CD4-positive, alpha-beta T cell treated with Interleukin-4 for 4 hours (primary cell): Measurements from ENCODE around the gene GJD3.

ENCODE experiments used
- DNase-seq: peaks from one replicate; pipeline ENCODE4 v3.0.0-alpha.2; 2020

The GJD3 gene

DNA sequence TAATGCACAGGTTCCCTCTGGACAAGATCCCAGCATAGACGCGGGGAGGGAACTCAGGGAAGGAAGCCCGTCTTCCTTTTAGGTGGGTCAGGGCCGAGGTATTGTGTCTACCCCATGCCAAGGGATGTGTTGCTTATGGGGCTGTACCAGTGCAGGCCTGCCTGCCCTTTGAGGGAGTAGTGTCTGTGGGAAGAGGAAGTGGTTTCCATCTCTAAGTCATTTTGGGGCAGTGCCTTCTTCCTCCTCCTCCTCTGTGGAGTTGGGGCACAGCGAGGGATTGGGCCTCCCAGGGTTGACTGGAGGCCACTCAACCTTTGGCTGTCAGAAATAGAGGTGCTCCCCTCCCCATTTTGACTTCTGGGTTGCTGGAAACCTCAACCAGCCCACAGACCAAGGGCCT lies 26.5 kb downstream of the GJD3 start:
- no peak for DNase-seq

DNA sequence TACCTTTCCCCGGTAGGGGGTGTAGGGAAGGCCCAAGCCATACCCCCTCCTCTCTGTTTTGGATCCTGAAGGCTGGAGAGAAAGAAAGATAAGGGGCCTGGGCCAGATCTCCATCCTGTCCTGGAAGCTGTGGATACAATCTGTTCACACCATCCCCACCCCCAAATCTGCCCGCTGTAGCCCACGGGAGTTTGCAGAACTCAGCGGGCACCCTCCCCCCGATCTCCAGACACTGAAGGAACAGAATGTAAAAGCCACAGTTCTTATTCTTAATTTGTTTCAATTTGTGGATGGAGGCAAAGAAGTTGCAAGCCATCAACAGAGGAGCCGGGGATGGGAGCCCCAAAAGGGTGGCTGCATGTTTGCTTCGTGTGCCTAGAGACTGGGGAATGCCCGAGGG lies 27.2 kb downstream of the GJD3 start:
- DNase-seq = no peak

DNA sequence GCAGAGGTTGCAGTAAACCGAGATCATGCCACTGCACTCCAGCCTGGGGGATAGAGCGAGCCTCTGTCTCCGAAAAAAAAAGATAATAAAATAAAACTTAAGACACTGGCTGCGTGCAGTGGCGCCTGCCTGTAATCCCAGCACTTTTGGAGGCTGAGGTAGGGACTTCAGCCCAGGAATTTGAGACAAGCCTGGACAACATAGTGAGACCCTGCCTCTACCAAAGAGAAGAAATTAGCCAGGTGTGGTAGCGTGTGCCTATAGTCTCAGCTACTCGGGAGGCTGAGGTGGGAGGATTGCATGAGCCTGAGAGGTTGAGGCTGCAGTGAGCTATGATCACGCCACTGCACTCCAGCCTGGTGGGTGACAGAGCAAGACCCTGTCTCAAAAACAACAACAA lies 28.9 kb downstream of the GJD3 start:
- no peak for DNase-seq

DNA sequence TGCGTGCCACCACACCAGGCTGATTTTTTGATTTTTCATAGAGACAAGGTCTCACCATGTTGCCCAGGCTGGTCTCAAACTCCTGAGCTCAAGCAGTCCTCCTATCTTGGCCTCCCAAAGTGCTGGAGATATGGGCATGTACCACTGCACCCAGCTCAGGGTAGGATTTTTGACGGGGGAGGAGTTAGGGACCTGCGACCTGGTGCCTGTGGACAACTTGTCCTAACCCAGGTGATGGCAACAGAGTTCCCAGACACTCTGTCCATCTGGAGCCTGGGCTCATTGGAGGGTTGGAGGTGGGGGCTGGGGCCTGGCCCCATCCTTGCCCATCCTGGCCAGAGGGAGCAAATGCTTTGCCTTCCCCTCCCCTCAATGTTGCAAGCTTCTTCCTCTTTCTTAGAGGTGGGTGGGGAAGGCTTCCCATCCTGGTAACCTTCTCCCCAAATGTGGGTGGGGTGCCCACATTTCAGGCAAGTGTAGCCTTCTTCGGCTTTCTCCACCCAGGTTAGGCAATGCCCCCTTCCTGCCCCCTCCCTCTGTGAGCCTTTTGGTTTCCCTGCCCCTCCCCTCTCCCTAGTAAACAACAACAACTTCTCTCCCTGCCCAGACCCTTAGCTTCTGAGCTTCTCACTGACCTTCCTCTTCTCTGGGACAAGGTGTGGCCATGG lies 30.6 kb downstream of the GJD3 start:
- no peak for DNase-seq

DNA sequence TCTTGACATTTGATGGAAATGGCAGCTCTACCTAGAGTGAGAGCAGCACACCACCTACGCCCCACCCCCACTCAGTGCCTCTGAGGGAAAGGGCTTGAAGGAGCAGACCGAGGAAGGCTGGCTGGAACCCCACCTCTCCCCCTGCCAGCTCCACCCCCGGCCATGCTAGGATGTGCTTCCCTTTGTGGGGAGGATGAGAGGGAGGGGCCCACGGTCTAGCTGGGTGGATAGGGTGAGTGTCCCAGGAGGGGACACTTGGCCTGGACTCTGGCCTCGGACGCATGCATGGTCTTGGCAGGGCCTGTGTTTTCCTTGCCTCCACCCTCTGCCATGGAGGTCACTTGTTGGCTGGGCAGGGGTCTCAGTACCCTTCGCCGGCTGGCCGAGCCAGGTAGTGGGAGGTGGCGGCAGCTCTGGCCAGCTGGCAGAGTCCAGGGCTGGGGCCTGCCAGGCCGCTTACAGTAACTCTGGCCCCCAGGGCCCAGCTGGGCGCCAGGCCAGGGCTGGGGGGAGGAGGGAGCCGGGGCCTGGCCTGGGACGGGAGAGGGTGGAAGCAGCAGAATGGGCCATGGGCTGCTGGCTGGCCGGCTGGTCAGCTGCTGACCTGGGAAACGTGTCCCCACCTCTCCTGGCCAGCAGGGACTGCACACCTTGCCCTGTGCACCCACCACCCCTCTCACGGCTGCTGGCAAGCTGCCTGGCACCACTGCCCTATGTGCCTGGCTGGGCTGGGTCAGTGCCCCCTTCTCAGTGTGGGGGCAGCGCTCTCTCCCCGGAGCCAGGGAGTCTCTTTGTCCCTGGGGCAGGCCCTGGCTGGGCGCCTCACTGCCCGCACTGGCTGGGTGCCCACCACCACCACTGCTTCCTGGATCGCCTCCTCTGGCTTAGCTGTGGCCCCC lies 32.5 kb downstream of the GJD3 start:
- no peak for DNase-seq

DNA sequence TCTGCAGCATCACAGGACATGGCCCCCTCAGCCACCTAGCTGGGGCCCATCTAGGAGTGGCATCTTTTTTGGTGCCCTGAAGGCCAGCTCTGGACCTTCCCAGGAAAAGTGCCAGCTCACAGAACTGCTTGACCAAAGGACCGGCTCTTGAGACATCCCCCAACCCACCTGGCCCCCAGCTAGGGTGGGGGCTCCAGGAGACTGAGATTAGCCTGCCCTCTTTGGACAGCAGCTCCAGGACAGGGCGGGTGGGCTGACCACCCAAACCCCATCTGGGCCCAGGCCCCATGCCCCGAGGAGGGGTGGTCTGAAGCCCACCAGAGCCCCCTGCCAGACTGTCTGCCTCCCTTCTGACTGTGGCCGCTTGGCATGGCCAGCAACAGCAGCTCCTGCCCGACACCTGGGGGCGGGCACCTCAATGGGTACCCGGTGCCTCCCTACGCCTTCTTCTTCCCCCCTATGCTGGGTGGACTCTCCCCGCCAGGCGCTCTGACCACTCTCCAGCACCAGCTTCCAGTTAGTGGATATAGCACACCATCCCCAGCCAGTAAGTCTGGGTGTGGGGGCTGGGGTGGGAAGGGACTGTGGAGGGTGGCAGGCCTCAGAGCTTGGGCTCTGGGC lies 33.6 kb downstream of the GJD3 start:
- no peak for DNase-seq

DNA sequence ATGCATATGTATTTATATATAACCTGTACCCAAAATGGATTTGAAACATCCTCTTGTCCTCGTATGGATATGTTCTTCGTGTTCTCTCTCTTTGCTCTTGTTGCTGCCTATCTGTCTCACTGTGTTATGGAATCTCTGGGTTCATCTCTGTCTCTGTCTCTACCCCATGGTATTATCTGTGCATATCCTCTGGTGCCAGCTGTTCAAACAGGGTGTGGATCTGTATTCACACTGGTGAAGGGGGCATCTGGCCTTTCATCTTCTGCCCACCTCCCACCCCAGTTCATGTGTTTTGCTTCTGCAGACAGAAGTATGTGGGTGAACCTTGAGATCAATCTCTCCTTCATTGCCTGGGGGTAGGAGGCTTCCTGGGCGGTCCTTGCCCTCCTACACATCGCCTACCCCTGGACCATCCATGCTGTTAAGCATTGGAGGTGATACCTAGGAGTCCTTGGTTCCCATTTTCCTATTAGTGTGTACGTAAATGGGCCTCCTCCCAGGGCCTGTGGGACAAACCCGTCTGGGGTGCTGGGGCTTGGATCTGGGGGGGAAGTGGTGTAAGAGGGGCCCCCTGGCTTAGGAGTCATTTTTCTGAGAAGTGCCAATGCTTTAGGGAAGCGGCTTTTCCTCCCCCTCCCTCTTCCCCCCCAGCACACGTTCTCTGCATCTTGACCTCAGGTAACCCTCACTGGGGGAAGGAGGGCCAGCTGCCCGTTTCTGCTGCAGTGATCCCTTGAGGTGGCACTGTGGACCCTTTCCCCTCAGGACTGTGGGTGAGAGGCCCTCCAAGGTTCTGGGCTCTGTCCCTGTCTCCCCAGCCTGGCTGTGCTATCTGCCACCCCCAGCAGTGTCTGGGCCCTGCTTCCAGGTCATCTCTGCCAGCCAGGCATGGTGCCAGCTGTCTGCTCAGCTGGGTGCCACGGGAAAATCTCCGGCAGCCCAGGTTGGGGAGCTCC lies 34.4 kb downstream of the GJD3 start:
- peak; percentile 41 for DNase-seq

DNA sequence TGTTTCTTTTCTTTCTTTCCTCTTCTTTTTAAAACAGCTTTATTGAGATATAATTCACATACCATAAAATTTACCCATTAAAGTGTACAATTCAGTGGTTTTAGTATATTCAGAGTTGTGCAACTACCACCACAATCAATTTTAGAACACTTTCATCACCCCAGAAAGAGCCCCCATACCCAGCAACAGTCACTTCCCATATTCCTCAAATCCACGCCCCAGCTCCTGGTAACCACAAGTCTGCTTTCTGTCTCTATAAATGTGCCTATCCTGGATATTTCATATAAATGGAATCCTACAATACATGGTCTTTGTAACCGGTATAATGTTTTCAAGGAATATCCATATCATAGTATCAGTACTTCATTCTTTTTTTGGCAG lies 36.2 kb downstream of the GJD3 start:
- DNase-seq = no peak

DNA sequence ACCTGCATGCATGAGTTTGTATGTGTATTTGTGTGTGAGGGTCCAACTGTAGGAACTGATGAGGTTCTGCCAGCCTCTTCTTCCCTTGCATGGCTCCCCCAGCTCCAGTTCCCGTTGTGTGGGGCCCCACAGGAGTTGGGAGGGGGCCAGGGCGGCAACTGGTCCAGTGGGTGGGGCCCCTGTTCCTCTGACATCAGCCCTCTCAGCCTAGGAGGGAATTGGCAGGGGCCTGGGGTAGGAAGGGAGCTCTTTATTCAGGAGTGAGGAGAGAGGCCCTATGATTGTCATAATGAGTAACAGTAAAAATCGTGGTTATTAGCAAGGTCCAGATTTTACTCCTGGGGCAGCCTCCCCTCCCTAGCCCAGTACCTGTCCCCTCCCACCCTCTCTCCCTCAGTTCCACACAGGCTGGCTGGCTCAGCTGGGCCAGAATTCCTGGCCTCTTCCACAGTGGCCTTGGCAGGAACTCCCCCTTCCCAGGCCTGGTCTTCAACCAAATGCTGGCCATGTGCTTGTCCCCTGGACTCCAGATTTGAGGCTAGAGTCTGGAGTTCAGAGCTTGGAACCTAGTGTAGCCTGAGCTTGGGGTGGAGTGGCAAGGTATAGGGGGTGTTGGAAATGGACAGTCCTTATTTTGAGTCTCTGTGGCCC lies 36.7 kb downstream of the GJD3 start:
- no peak for DNase-seq

DNA sequence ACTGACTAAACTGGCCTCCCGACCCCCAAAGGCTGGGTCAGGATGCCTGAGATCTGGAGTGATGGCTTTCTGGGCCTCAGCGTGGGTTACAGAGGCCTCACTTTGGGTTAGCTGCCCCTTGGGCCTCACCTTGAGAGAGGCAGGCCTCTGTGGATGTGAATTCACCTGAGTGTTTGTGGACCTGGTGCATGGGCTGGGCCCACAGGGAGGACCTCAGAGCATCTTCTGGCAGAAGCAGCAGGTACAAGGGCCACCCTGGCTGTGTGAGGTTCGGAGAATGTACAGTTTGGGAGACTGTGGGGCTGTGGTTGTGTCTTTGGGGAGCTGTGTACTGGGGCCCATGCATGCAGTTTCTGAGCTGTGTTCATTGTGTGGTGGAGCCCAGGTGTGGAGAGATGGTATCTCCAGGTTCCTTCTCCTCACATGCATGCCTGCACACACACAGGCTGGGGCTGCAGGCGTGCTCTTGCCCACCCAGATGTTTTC lies 37.2 kb downstream of the GJD3 start:
- DNase-seq = no peak

DNA sequence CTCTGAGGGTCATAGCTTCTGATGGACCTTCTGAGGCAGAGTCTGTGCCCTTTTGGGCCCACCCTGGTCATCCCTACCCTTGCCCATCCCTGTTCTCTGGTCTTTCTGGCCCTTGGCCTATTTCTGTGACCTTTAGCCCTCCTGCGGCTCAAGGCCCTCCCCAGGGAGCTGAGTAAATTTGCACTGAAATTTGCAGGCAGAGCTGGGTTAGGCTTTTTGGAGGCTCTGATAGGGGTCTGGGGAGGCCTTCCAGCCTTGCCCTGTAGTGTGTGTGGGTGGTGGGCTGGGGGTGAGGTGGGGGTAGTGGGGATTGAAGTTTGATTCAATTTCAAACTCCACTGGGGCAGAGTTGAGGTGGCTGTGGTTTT lies 37.7 kb downstream of the GJD3 start:
- DNase-seq = no peak

DNA sequence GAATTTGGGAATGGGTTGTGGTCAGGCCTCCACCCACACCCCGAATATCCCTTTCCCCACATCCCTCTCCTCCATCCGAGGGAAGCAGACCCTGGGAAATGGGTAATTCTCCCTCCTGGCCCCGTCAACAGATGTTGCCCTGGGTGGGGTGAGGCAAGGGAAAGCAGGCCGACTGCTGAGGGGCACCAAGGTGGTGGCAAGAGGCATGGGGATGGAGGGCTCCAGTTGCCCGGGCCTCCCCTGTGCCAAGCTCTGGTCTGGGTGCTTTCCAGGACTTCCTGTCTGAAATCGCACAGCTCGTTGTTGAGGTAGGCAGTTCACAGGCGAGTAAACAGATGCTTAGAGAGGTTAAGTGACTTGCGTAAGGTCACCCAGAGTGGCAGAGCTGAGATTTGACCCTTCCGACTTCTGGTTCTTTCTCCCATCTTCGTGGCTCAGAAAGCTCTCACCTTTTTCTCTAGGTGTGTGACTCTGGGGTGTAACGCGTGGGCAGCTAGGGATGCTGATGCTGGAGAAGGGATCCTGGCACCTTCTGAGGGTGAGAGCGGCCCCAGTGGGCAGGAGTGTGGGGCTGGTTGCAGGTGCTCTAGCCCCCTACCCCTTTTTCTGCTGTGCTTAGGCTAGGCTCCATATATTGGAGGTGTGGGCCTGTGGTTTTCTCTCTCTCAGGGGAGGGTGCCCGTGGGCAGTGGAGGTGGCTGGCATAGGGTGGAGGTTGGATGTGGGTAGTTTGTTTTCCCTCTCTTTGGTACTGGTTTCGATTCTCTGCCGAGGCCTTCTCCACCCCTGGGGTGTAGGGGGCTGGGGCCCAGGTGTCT lies 38.3 kb downstream of the GJD3 start:
- DNase-seq = peak; percentile 73

DNA sequence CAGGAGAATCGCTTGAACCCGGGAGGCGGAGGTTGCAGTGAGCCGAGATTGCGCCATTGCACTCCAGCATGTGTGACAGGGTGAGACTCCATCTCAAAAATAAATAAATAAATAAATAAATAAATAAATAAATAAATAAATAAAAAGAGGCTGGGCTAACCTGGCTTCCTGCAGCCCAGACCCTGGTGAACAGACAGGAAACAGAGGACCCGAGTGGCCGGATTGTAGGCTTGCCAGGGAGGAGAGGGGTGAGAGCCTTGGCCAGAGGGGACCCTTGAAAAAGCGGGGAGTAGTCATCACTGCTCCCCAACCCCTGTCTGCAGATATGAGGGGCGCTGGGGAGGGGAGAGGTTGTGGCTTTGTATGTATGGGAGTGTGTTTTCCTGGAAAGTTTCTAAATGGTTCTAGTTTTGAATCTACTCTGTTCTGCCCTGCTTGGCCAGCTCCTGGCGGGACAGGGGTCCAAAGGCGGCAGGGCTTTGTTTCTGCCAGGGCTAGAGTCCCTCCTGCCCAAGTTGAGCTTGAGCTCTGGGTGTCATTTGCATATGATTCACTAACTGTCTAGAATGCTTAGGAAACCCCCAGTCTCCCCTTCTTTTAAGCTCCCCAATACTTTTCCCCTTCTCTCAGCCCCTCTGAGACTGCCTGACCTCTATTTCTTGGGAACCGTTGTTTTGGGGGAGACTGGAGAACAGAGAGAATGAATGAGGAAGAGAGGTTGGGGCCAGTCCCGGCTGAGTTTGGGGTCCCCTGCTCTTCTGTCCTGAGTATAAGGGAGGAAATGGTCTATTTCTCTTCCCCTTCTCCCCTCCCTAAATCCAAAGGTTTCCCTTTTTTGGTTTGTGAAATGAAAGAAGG lies 39.2 kb downstream of the GJD3 start:
- DNase-seq = peak; percentile 72

DNA sequence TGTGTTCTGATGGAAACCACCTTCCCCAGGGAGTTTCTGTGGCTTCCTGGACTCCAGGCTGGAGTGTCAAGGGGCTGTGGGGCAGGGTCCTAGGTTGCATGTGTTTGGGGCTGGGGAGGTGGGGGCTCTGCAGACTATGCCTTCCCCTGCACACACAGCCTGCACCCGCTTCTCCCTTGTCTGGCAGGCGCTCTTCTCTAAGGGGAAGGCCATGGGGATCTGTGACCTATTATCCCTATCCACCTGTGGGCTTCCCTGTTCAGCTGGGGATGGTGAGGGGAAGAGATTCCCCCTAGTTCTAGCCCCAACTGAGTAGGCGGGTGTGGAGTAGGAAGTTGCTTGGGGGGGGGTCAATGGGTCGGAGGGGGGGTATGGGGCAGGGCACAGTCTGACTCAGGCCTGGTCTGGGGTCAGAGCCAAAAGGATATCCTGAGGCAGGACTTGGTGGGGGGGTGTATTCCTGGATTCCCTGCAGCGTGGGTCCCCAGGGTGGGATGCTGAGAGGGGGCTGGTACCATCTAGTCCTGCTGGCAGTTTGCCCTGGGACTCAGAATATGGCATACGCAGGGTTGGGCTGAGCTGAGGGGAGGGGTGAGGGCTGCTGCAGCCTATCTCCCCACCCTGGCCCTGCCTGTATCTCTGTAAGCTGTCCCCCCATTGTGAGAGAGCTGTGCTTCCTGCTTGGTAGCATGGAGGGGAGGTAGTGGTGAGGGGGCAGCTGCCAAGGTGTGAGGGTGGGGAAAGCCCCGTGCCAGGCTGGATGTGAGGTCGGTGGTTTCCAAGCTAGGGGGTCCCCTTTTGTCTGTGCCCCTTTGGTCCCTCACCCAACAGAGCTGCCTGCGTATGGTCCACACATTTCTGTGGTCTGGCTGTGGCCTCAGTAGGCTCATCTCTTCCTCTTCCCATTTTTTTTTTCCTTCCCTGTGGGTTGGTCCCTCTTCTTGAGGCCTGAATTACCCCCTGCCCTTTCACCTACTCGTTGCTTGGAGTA lies 40.9 kb downstream of the GJD3 start:
- DNase-seq = peak; percentile 90

DNA sequence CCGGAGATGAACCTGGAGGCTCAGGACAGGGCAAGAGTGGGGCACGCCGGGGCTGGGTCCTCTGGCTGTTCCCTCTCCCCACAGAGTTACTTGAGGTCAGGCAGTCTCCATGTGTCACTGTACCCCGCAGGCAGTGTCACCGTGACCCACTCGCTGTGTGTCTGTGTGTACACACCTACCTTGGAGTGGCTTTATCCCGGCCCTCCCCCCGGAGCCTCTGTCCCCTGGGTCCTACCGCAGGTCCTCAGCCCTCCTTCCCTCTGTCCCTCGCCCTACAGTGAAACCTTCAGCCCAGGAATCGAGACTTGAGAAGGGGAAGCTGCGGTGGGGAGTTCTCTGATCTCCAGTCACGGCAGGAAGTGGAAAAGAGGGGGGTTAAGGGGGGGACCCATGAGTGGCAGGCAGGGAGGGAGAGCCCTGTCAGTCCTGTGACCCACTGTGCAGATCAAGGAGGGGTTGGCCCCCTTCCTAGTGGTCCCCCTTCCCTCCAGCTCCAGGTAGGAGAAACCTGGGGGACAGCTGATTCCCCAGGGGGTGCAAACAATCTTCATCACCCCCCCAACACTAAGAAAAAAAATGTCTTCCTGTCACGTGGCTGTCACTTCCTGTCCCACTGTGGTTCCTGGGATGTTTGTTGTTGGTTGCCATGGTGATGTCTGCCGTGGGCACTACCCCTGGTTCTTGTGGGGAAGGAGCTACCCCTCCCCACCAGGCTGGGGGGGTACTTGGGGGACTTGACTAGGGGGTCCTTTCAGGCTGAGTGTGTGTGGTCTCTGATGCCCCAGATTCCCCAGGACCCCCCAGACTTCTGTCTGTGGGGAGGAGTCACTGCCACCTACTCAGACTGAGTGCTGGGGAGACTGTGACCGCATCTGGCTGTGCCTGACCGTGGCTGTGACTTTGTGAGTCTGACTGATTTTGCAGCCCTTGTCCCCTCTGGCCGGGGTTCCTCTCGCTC lies 41.9 kb downstream of the GJD3 start:
- DNase-seq = peak; percentile 98

DNA sequence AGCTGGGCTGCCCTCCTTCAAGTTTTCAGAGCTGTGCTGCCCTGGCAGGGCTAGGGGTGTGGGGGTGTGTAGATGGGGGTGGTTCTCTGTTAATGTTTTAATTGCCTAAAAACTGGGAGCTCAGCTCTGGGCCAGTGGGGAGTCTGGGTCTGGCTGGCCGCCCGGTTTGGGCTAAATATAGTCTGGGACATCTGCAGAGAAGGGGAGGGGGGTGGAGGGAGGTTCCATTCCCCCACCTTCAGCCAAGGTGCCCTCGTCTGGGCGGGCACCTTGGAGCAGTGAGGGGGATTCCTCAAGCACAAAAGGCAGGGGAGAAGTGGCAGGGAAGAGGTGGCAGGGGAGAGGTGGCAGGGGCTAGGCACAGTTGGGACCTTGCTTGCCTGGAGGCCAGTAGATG lies 42.6 kb downstream of the GJD3 start:
- DNase-seq = no peak

DNA sequence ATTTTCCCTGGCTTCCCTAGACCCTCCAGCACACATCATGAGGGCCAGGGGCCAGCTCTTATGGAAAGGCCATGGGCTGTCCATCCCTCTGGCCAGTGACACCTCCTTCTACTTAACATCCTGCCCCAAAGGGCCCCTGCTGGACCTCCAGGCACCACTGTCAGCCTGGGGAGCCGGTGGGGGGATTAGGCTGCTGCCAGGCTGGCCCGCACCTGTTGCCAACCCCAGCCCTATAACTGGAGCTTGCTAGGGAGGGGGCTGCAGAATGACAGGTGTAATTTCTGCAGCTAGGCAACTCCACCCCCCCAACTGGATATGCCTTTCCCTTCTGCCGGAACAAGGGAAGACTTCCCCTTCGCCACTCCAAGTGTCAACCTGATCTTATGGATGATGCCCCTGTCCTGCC lies 43.0 kb downstream of the GJD3 start:
- DNase-seq = no peak
